BE2C (cell line): ENCODE results near the gene LRRC8B.

Experiments used
- DNase-seq: peaks from one replicate; pipeline ENCODE4 v3.0.0-alpha.2; 2020
- H3K27me3 ChIP-seq: fragments of 250-450 bp; sonication (Bioruptor Pico); 2 replicates; pipeline ENCODE4 v1.5.1; 2020; ENCODE audit warnings: mild to moderate bottlenecking
- H3K36me3 ChIP-seq: fragments of 250-450 bp; sonication (Bioruptor Pico); 2 replicates; pipeline ENCODE4 v1.5.1; 2020; ENCODE audit warnings: mild to moderate bottlenecking
- H3K4me1 ChIP-seq: fragments of 250-450 bp; sonication (Bioruptor Pico); 2 replicates; pipeline ENCODE4 v1.5.1; 2020
- H3K4me3 ChIP-seq: 2 replicates; pipeline ENCODE4 v1.5.1; 2011; ENCODE audit warnings: low read depth, low read length
- H3K9me3 ChIP-seq: fragments of 250-450 bp; sonication (Bioruptor Pico); 2 replicates; pipeline ENCODE4 v1.5.1; 2020
- CTCF ChIP-seq: IDR thresholded peaks from 2 replicates; pipeline ENCODE4 v1.5.1; 2012; ENCODE audit warnings: mild to moderate bottlenecking, low read depth, low read length

The LRRC8B gene

GRCh38 chr1:89578946-89579684, 54.5 kb downstream of the LRRC8B start:
- H3K27me3 ChIP-seq, result no peaks in the 10 kb centered on the region
- no peak for DNase-seq
- H3K4me3 ChIP-seq, result no peak overlapping the region
- no peak for TF ChIP-seq CTCF
- H3K36me3 ChIP-seq, result no peaks in the 10 kb centered on the region
- no peaks in the 10 kb centered on the region for H3K9me3 ChIP-seq
- H3K4me1 ChIP-seq, result no peaks in the 10 kb centered on the region

GRCh38 chr1:89580036-89580435, 55.4 kb downstream of the LRRC8B start:
- Histone ChIP-seq H3K27me3 (no peaks in the 10 kb centered on the region), H3K4me1 (no peaks in the 10 kb centered on the region), H3K9me3 (no peaks in the 10 kb centered on the region), H3K36me3 (no peaks in the 10 kb centered on the region), H3K4me3 (no peak overlapping the region)
- DNase-seq, result no peak
- no peak for TF ChIP-seq CTCF

GRCh38 chr1:89581859-89582258, 57.2 kb downstream of the LRRC8B start:
- H3K27me3 ChIP-seq, result no peaks in the 10 kb centered on the region
- DNase-seq, result no peak
- no peaks in the 10 kb centered on the region for H3K36me3 ChIP-seq
- H3K9me3 ChIP-seq, result no peaks in the 10 kb centered on the region
- H3K4me3 ChIP-seq, result no peak overlapping the region
- TF ChIP-seq CTCF, result no peak
- no peaks in the 10 kb centered on the region for H3K4me1 ChIP-seq

GRCh38 chr1:89582571-89582970, 57.9 kb downstream of the LRRC8B start:
- Histone ChIP-seq H3K36me3 (no peaks in the 10 kb centered on the region), H3K4me1 (no peaks in the 10 kb centered on the region), H3K4me3 (no peak overlapping the region), H3K27me3 (no peaks in the 10 kb centered on the region), H3K9me3 (no peaks in the 10 kb centered on the region)
- no peak for TF ChIP-seq CTCF
- no peak for DNase-seq

GRCh38 chr1:89584211-89584610, 59.6 kb downstream of the LRRC8B start:
- Histone ChIP-seq H3K9me3 (no peaks in the 10 kb centered on the region), H3K4me1 (no peaks in the 10 kb centered on the region), H3K36me3 (no peaks in the 10 kb centered on the region), H3K27me3 (no peaks in the 10 kb centered on the region), H3K4me3 (no peak overlapping the region)
- TF ChIP-seq CTCF, result no peak
- DNase-seq, result no peak

GRCh38 chr1:89584781-89585180, 60.2 kb downstream of the LRRC8B start:
- no peaks in the 10 kb centered on the region for H3K27me3 ChIP-seq
- no peak for TF ChIP-seq CTCF
- no peak for DNase-seq
- no peaks in the 10 kb centered on the region for H3K9me3 ChIP-seq
- no peaks in the 10 kb centered on the region for H3K36me3 ChIP-seq
- no peaks in the 10 kb centered on the region for H3K4me1 ChIP-seq
- no peak overlapping the region for H3K4me3 ChIP-seq
